HEK293T (cell line): ENCODE results near the gene SNRNP48.

Experiments
- BHLHE40 ChIP-seq: fragments of 450-650 bp; IDR thresholded peaks from 2 replicates; pipeline ENCODE4 v1.6.1; 2016; ENCODE audit warnings: mild to moderate bottlenecking, moderate library complexity, borderline replicate concordance
- FOXA1 ChIP-seq: fragments of 450-650 bp; IDR thresholded peaks from 2 replicates; pipeline ENCODE4 v1.6.1; 2016; ENCODE audit warnings: mild to moderate bottlenecking
- FOXK2 ChIP-seq: fragments of 450-650 bp; IDR thresholded peaks from 2 replicates; pipeline ENCODE4 v1.6.1; 2016; ENCODE audit warnings: mild to moderate bottlenecking
- FOXM1 ChIP-seq: fragments of 450-650 bp; IDR thresholded peaks from 2 replicates; pipeline ENCODE4 v1.6.1; 2017; ENCODE audit warnings: mild to moderate bottlenecking, borderline replicate concordance
- HDGF ChIP-seq: fragments of 450-650 bp; IDR thresholded peaks from 2 replicates; pipeline ENCODE4 v1.6.1; 2017; ENCODE audit warnings: antibody characterized with exemption, borderline replicate concordance
- LEF1 ChIP-seq: fragments of 450-650 bp; IDR thresholded peaks from 2 replicates; pipeline ENCODE4 v1.6.1; 2017; ENCODE audit warnings: mild to moderate bottlenecking, borderline replicate concordance
- PKNOX1 ChIP-seq: fragments of 450-650 bp; IDR thresholded peaks from 2 replicates; pipeline ENCODE4 v1.6.1; 2016
- SUZ12 ChIP-seq: fragments of 450-650 bp; IDR thresholded peaks from 2 replicates; pipeline ENCODE4 v1.6.1; 2016; ENCODE audit warnings: mild to moderate bottlenecking
- TARDBP ChIP-seq: fragments of 450-650 bp; IDR thresholded peaks from 2 replicates; pipeline ENCODE4 v1.6.1; 2016
- ZNF384 ChIP-seq: fragments of 450-650 bp; IDR thresholded peaks from 2 replicates; pipeline ENCODE4 v1.6.1; 2016

- no peak for TF ChIP-seq ZNF384
- TF ChIP-seq SUZ12 = no peak
- TF ChIP-seq LEF1 = no peak
- no peak for TF ChIP-seq BHLHE40
- TF ChIP-seq PKNOX1 = no peak
- no peak for TF ChIP-seq TARDBP
- no peak for TF ChIP-seq FOXA1
- no peak for TF ChIP-seq FOXM1
- no peak for TF ChIP-seq FOXK2
- no peak for TF ChIP-seq HDGF
These were observed 50.0 kb downstream of the SNRNP48 start for GRCh38 chr6:7640016-7640415.
